Nephron (organoid): ENCODE data around the gene PUM2.

Experiments
- H3K27ac Mint-ChIP-seq, 3 experiments: 2 replicates each; pipeline ENCODE4 v1.8.0; 2020; ENCODE audit warnings: mixed read lengths in 3 of 3, mild to moderate bottlenecking in 2 of 3, moderate library complexity in 1 of 3
- H3K27me3 Mint-ChIP-seq: 2 replicates; pipeline ENCODE4 v1.8.0; 2021; ENCODE audit warnings: low read depth, mild to moderate bottlenecking, moderate library complexity, mixed read lengths
- H3K36me3 Mint-ChIP-seq: 2 replicates; pipeline ENCODE4 v1.8.0; 2020; ENCODE audit warnings: low read depth, mixed read lengths
- H3K4me1 Mint-ChIP-seq: 2 replicates; pipeline ENCODE4 v1.8.0; 2020; ENCODE audit warnings: mixed read lengths
- H3K4me3 Mint-ChIP-seq, 3 experiments: 2 replicates each; pipeline ENCODE4 v1.8.0; 2020; ENCODE audit warnings: mild to moderate bottlenecking in 3 of 3, mixed read lengths in 3 of 3, moderate library complexity in 2 of 3
- H3K9me3 Mint-ChIP-seq: 2 replicates; pipeline ENCODE4 v1.8.0; 2020; ENCODE audit warnings: mixed read lengths
- TF ChIP-seq, protein P1 (sequence below), 3 experiments: fragments of 200-600 bp; sonication (generic); IDR thresholded peaks; one replicate each; pipeline ENCODE4 v1.5.0; 2021; ENCODE audit warnings: antibody characterized with exemption in 3 of 3; ENCODE audit not compliant: unreplicated experiment in 3 of 3

Gene PUM2

DNA sequence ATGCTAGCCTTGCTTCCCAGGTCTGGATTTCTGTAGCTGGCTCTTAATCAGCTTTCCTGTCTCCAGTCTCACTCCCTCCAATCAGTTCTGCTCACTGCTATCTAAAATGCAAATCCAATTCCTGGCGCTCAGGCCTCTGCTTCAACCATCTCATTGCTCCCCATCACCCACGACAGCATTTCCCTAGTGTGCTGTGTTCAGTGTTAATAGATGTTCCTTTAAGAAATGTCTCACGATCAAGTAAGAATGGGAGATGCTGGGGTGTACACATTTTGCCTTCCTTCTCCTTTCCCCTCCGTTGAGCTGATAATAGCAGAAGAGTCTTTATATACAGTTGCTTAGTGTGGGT, 1.6 kb upstream of the PUM2 start:
- Mint-ChIP-seq H3K9me3 (no peaks in the 10 kb centered on the region), H3K27me3 (no peaks in the 10 kb centered on the region), H3K27ac (no peak overlapping the region), H3K4me3 (no peak overlapping the region), H3K4me1 (peaks cover 39% of the 10 kb centered on the region), H3K36me3 (no peaks in the 10 kb centered on the region)
- TF ChIP-seq, protein P1, sequence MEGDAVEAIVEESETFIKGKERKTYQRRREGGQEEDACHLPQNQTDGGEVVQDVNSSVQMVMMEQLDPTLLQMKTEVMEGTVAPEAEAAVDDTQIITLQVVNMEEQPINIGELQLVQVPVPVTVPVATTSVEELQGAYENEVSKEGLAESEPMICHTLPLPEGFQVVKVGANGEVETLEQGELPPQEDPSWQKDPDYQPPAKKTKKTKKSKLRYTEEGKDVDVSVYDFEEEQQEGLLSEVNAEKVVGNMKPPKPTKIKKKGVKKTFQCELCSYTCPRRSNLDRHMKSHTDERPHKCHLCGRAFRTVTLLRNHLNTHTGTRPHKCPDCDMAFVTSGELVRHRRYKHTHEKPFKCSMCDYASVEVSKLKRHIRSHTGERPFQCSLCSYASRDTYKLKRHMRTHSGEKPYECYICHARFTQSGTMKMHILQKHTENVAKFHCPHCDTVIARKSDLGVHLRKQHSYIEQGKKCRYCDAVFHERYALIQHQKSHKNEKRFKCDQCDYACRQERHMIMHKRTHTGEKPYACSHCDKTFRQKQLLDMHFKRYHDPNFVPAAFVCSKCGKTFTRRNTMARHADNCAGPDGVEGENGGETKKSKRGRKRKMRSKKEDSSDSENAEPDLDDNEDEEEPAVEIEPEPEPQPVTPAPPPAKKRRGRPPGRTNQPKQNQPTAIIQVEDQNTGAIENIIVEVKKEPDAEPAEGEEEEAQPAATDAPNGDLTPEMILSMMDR (IDR thresholded peaks at IDR 0.05; ENCODE audit: unreplicated experiment in 3 of 3), result no peak

DNA sequence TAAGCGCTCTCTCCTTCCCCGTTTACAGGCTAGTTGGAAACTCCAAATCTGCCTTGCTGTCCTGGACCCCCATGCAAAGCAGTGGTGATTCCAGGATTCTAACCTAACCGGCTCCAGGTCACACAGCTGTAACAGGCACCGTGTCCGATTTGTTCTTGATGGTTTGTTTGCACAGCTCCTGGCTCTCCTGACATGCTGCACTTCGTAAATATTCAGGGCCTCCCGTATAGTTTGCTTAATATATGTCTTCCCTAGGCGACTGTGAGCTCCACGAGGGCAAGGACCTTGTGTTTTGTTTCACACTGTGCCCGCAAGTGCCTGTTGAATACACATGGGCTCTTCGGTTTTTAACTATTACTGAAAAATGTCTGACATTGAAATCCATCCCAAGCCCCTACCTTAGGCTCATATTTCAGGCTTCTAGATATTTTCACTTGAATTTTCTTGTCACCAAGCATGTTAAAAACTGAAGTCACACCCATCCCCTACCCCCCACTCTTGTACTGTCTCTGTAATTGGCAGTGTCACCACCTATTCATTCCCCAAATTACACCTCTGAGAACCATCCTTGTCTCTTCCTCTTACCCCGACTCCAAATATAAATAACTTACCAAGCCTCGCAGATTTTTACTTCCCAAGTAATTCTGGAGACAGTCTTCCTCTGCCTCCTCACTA, 1.0 kb upstream of the PUM2 start:
- H3K9me3 Mint-ChIP-seq, result no peaks in the 10 kb centered on the region
- H3K4me3 Mint-ChIP-seq, result no peak overlapping the region
- TF ChIP-seq, protein P1 (IDR thresholded peaks at IDR 0.05; ENCODE audit: unreplicated experiment in 3 of 3), result no peak

DNA sequence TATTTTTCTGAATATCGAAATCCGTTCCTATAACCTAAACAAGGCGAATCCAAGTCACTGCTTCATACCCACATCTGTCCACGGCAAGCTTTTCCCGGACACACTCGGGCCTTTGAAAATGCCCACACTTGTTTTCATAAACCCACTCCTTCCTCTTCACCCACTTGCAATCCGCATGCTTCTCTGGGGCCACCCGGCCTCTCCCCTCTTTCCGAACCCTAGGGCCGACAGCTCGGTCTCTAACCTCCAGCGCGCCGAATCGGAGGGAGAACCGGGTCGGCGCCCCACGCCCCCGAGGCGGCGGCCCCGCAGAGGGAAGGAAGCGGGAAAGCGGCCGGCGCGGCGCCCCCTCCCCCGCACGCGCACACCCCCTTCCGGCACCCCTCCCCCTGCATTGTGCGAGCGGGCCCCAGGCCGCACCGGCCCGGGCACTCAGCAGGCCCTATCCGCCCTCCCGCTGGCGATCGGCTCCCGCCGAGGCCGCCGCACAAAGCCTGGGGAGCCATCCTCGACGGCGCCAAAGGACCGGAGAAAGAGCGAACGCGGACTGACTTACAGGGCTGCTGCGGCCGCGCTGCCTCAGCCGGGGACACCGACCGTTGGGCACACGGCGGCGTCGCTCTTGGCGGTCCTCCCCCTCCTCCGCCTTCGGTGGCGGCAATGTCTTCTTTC, 467 bp downstream of the PUM2 start:
- Mint-ChIP-seq H3K4me3 (peak overlapping the region; percentile 96 to 98 (median 97)), H3K27me3 (no peaks in the 10 kb centered on the region), H3K9me3 (no peaks in the 10 kb centered on the region), H3K4me1 (peaks cover 49% of the 10 kb centered on the region), H3K36me3 (peaks cover 12% of the 10 kb centered on the region), H3K27ac (peak overlapping the region in 2 of 3 experiments; percentile 60 to 68)
- TF ChIP-seq, protein P1 (IDR thresholded peaks at IDR 0.05; ENCODE audit: unreplicated experiment in 3 of 3), result no peak

More for the DNA sequence above, 1.0 kb upstream of the PUM2 start:
- H3K4me1 Mint-ChIP-seq, result peaks cover 43% of the 10 kb centered on the region
- H3K36me3 Mint-ChIP-seq, result no peaks in the 10 kb centered on the region
- no peak overlapping the region for H3K27ac Mint-ChIP-seq
- no peaks in the 10 kb centered on the region for H3K27me3 Mint-ChIP-seq

DNA sequence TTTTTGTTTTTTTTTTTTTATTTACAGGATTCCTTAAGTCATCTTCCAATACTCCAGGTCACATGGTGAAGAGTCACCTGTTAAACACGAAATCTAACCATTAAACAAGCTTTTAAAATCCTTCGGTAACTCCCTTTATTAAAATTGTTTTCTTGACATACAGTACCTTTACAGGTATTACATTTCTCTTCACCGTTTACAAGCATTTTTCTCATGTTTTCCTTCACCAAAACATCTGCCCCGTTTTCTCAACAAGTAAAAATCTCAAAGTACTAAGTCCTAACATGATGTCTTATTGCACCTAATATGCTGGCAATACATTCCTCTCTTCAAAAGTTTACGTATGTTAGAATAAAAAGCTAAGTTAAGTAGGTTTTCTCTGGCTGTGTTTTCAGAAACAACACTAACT, 1.1 kb downstream of the PUM2 start:
- Mint-ChIP-seq H3K4me3 (peak overlapping the region; percentile 96 to 98 (median 97)), H3K9me3 (no peaks in the 10 kb centered on the region), H3K4me1 (peaks cover 51% of the 10 kb centered on the region), H3K36me3 (peaks cover 13% of the 10 kb centered on the region), H3K27me3 (no peaks in the 10 kb centered on the region), H3K27ac (peak overlapping the region in 2 of 3 experiments; percentile 60 to 68)
- TF ChIP-seq, protein P1 (IDR thresholded peaks at IDR 0.05; ENCODE audit: unreplicated experiment in 3 of 3), result no peak

DNA sequence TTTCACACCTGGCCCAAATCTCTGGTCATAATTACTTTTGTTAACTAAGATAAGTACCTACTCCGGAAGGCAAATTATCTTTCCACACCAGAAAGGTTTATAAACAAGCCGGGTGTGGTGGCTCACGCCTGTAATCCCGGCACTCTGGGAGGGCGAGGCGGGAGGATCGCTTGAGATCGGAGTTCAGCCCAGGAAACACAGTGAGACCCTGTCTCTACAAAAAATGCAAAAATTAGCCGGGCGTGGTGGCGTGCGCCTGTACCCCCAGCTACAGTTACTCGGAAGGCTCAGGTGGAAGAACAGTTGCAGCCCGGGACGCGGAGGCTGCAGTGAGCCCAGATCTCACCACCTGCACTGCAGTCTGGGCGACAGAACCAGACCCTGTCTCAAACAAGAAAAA, 2.1 kb downstream of the PUM2 start:
- TF ChIP-seq, protein P1 (IDR thresholded peaks at IDR 0.05; ENCODE audit: unreplicated experiment in 3 of 3), result no peak

More for the DNA sequence above, 2.1 kb downstream of the PUM2 start:
- Mint-ChIP-seq H3K27ac (peak overlapping the region in 1 of 3 experiments; percentile 45), H3K4me1 (peaks cover 47% of the 10 kb centered on the region), H3K27me3 (no peaks in the 10 kb centered on the region), H3K36me3 (peaks cover 13% of the 10 kb centered on the region), H3K4me3 (peak overlapping the region; percentile 96 to 98 (median 97)), H3K9me3 (no peaks in the 10 kb centered on the region)
